Fibroblast of peridontal ligament (primary cell): ENCODE measurements around the gene DUOX1.
"Not testable (repeated sequence)": the region's sequence is repeated elsewhere in the genome, so short reads cannot be mapped to it uniquely, and the experiment has no call there.

Source experiments
- DNase-seq: peaks from one replicate; pipeline ENCODE4 v3.0.0-alpha.2; 2010; ENCODE audit errors: extremely low read depth

DUOX1 gene

GRCh38 chr15:45121706-45122417 is 7.9 kb upstream of the DUOX1 start:
- peak; percentile 66 for DNase-seq

- no peak for DNase-seq
Observed at GRCh38 chr15:45122719-45123118, 7.1 kb upstream of the DUOX1 start.

GRCh38 chr15:45123397-45123796 is 6.4 kb upstream of the DUOX1 start:
- no peak for DNase-seq

GRCh38 chr15:45126535-45127158 is 3.1 kb upstream of the DUOX1 start:
- DNase-seq: peak; percentile 26

- DNase-seq: no peak
Observed at GRCh38 chr15:45128971-45129639, 689 bp upstream of the DUOX1 start.

GRCh38 chr15:45130291-45131000 is 652 bp downstream of the DUOX1 start:
- DNase-seq: no peak

GRCh38 chr15:45131510-45131909 is 1.7 kb downstream of the DUOX1 start:
- no peak for DNase-seq

GRCh38 chr15:45132844-45133560 is 3.2 kb downstream of the DUOX1 start:
- no peak for DNase-seq

- DNase-seq: no peak
Observed at GRCh38 chr15:45133561-45133920, 3.7 kb downstream of the DUOX1 start.

- no peak for DNase-seq
Observed at GRCh38 chr15:45134046-45134445, 4.3 kb downstream of the DUOX1 start.

- no peak for DNase-seq
Observed at GRCh38 chr15:45134682-45135604, 5.1 kb downstream of the DUOX1 start.

- DNase-seq: not testable (repeated sequence)
Observed at GRCh38 chr15:45135705-45136377, 6.0 kb downstream of the DUOX1 start.

- no peak for DNase-seq
Observed at GRCh38 chr15:45136378-45136764, 6.6 kb downstream of the DUOX1 start.

- DNase-seq: no peak
Observed at GRCh38 chr15:45137703-45138102, 7.9 kb downstream of the DUOX1 start.

- no peak for DNase-seq
Observed at GRCh38 chr15:45138814-45139765, 9.3 kb downstream of the DUOX1 start.

- DNase-seq: no peak
Observed at GRCh38 chr15:45139770-45140169, 10.0 kb downstream of the DUOX1 start.

- no peak for DNase-seq
Observed at GRCh38 chr15:45140557-45141250, 10.9 kb downstream of the DUOX1 start.

- no peak for DNase-seq
Observed at GRCh38 chr15:45141386-45141785, 11.6 kb downstream of the DUOX1 start.
